NCI-H2029 (cell line): ENCODE data around the gene PSME3.
"Not testable (repeated sequence)": the region's sequence is repeated elsewhere in the genome, so short reads cannot be mapped to it uniquely, and the experiment has no call there.

Experiments used
- DNase-seq: peaks from one replicate; lab custom pipeline; 2025; lab: John Stamatoyannopoulos, UW

The PSME3 gene

DNA sequence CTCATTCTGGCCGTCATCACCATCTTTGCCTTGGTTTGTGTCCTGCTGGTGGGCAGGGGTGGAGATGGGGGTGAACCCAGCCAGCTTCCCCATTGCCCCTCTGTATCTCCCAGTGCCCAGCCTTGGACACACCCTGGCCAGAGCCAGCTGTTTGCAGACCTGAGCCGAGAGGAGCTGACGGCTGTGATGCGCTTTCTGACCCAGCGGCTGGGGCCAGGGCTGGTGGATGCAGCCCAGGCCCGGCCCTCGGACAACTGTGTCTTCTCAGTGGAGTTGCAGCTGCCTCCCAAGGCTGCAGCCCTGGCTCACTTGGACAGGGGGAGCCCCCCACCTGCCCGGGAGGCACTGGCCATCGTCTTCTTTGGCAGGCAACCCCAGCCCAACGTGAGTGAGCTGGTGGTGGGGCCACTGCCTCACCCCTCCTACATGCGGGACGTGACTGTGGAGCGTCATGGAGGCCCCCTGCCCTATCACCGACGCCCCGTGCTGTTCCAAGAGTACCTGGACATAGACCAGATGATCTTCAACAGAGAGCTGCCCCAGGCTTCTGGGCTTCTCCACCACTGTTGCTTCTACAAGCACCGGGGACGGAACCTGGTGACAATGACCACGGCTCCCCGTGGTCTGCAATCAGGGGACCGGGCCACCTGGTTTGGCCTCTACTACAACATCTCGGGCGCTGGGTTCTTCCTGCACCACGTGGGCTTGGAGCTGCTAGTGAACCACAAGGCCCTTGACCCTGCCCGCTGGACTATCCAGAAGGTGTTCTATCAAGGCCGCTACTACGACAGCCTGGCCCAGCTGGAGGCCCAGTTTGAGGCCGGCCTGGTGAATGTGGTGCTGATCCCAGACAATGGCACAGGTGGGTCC is 18.4 kb downstream of the PSME3 start:
- not testable (repeated sequence) for DNase-seq

DNA sequence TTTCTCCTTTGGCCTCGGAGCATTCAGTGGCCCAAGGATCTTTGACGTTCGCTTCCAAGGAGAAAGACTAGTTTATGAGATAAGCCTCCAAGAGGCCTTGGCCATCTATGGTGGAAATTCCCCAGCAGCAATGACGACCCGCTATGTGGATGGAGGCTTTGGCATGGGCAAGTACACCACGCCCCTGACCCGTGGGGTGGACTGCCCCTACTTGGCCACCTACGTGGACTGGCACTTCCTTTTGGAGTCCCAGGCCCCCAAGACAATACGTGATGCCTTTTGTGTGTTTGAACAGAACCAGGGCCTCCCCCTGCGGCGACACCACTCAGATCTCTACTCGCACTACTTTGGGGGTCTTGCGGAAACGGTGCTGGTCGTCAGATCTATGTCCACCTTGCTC is 19.2 kb downstream of the PSME3 start:
- no peak for DNase-seq

DNA sequence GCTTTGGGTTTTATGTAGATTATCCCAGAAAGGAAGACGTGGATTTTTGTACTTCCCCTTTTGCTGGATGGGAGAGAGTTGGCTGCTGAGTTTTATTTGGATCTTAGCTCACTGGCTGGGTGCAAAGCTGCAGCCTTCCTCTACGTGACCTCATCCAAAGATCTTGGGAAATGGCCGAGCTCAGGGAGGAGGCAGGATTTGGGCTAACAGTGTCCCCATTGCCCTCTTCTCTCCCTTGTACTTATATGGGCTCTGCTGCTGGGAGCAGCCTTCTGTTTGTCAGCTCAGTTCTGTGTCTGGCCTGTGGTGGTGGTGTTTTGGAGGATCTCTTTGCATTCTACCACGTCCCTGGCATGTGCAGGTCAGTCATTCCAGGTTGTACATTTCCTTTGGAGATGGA is 19.8 kb downstream of the PSME3 start:
- DNase-seq, result no peak

DNA sequence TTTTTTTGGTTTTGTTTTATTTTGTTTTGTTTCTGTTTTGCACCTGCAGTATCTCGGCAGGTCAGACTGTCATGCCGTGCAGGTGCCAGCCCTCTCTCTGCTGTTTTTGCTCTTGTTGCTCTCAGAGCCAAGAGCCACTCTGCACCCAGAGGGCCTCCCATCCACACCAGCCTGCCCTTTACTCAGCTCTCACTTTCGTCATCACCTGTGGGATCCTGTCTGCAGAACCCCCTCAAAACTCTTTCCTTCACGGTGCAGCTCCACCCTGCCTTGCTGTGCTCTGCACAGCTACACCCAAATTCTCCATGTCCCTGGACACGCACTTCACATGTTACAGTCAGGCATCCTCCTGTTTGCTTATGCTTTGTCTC is 20.4 kb downstream of the PSME3 start:
- no peak for DNase-seq

DNA sequence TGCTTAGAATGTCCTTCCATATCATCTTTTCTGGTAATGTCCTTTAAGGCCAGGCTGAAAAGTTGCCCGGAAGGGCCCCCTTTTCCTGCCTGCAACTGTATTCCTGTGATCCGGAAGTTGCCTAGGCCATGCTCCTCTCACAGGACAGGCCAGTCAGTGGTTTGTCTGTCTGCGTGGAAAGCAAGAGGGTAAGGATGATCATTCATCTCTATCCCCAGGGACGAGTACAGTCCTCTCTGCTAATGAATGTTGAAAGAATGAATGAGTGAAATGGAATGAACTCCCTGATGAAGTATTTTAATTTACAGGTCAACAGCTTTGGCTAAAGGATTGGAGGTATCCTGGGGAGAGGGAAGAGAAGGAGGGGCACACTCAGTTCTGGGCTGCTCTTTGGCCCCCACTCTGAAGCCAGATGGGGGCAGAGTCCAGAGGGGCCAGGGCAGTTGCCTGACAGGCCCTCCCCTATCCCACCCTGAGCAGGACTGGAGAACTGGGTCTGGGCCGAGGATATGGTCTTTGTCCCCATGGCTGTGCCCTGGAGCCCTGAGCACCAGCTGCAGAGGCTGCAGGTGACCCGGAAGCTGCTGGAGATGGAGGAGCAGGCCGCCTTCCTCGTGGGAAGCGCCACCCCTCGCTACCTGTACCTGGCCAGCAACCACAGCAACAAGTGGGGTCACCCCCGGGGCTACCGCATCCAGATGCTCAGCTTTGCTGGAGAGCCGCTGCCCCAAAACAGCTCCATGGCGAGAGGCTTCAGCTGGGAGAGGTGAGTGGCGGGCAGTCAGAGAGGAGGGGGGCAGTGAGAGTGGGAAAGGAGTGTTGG is 21.0 kb downstream of the PSME3 start:
- DNase-seq, result no peak

DNA sequence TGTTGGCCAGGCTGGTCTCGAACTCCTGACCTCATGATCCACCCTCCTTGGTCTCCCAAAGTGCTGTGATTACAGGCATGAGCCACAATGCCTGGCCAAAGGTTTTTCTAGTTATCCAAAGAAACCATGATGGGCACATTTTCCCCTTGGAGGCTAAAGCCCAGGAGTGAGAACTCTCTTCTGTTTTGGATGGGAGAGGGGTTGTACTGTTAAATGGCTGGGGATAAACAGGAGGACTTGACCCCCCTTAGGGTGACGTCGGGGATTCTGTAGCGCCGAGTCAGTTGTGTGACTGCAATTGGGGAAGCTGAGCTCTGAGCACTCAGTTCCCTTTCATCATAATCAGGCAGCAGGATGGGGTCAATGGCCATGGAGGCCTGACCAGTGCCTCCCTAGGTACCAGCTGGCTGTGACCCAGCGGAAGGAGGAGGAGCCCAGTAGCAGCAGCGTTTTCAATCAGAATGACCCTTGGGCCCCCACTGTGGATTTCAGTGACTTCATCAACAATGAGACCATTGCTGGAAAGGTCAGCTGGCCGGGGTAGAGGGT is 21.9 kb downstream of the PSME3 start:
- DNase-seq, result no peak

DNA sequence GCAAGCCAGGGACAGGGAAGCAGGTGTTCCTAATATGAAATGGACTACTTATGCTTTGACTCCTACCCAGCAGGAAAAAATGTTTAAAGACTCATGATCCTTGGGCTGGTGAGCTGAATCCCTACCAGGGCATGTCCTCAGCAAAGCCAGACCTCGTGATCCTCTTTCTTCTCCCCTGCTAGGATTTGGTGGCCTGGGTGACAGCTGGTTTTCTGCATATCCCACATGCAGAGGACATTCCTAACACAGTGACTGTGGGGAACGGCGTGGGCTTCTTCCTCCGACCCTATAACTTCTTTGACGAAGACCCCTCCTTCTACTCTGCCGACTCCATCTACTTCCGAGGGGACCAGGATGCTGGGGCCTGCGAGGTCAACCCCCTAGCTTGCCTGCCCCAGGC is 22.9 kb downstream of the PSME3 start:
- not testable (repeated sequence) for DNase-seq

DNA sequence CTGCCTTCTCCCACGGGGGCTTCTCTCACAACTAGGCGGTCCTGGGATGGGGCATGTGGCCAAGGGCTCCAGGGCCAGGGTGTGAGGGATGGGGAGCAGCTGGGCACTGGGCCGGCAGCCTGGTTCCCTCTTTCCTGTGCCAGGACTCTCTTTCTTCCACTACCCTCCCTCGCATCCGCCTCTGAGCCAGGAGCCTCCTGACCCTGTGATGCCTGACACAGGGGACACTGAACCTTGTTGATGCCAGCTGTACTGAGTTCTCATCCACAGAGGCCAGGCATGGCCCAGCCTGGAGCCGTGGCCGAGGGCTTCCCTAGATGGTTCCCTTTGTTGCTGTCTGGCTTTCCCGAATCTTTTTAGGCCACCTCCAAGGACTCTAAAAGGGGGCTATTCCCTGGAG is 23.3 kb downstream of the PSME3 start:
- not testable (repeated sequence) for DNase-seq

DNA sequence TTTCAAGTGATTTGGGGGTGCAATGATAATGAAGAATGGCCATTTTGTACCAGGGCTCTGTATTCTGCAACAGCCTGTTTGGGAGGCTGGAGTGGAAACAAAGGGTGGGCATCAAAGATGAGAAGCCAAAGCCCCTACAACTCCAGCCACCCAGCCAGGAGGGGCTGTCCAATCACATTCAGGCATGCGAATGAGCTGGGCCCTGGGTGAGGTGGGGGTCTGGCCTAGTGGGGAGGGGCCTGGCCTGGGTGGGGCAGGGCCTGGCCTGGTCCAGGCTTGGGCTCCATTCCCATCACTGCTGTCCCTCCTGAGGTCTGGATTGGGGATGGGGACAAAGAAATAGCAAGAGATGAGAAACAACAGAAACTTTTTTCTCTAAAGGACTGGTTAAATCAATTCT is 24.2 kb downstream of the PSME3 start:
- no peak for DNase-seq

DNA sequence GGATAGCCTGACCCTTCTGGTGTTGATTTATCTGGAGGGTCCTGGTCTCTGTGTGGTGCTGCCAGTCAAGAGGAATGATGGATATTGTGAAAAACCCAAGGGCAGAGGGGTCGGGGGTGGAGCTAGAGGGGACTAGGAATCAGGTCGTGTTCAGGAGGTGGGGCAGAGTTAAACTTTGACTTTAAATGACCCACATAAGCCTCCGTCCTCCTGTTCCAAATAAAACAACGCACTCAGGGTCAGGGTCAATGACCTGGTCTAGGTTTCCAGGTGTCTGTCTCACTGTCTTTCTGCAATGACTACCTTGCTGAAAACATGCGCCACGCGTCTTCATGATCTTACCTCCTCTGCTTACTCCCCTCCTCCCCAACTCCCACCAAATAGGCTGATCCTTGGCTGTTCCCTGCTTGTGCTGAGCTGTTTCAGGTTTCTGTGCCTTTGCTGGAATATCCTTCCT is 32.5 kb downstream of the PSME3 start:
- no peak for DNase-seq

DNA sequence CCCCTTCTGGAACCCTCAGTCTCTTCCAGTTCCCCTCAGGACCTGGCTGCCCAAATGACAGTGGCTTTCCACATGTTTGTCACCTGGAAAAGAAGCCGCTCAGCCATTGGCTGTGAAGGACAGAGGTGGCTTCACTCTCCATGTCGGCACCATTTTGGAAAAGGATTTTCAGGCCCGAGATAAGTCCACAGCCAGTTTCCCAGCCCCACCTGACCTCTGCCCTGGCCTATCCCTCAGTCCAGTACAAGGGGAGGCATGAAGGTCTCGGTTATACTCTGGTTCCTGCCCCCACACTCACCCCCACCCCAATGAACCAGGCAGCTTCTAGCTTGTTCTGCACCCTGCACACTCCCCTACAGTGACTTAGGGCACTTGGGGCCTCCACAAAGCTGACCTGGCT is 33.0 kb downstream of the PSME3 start:
- DNase-seq, result no peak

DNA sequence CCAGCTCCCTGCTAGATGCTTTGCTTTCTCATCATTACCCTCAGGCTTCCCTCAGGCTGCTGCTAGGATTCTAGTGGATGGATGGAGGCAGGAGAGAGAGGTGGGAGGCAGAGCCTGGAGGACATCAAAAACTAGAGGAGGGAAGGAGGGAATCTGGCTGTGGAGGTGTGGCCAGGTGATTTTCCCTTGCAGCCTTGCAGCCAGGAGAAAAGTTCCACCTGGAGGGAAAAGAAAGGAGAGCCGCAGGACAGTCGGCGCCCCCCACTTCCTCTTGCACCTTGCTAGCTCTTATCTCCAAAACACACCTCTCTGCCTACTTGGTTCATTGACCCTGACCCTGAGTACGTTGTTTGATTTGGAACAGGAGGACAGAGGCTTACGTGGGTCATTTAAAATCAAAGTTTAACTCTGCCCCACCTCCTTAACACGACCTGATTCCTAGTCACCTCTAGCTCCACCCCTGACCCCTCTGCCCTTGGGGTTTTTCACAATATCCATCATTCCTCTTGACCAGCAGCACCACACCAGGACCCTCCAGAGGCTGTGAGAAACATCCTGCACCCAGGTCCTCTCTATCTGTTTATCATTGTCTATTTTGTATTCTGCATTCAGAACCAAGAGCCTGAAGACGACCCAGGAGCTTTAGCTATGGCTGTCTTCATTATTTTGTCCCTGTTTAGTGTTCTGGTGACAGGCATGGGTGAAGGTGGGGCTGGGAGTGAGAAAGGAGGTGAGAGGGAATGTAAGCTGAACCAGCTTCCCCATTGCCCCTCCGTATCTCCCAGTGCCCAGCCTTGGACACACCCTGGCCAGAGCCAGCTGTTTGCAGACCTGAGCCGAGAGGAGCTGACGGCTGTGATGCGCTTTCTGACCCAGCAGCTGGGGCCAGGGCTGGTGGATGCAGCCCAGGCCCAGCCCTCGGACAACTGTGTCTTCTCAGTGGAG is 33.7 kb downstream of the PSME3 start:
- DNase-seq, result no peak

DNA sequence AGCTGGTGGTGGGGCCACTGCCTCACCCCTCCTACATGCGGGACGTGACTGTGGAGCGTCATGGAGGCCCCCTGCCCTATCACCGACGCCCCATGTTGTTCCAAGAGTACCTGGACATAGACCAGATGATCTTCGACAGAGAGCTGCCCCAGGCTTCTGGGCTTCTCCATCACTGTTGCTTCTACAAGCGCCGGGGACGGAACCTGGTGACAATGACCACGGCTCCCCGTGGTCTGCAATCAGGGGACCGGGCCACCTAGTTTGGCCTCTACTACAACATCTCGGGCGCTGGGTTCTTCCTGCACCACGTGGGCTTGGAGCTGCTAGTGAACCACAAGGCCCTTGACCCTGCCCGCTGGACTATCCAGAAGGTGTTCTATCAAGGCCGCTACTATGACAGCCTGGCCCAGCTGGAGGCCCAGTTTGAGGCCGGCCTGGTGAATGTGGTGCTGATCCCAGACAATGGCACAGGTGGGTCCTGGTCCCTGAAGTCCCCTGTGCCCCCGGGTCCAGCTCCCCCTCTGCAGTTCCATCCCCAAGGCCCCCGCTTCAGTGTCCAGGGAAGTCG is 34.6 kb downstream of the PSME3 start:
- DNase-seq, result not testable (repeated sequence)

DNA sequence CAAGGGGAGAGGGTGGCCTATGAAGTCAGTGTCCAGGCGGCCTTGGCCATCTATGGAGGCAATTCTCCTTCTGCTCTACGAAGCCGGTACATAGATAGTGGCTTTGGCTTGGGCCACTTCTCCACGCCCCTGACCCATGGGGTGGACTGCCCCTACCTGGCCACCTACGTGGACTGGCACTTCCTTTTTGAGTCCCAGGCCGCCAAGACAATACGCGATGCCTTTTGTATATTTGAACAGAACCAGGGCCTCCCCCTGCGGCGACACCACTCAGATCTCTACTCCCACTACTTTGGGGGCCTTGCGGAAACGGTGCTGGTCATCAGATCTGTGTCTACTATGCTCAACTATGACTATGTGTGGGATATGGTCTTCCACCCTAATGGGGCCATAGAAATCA is 35.1 kb downstream of the PSME3 start:
- DNase-seq, result no peak

DNA sequence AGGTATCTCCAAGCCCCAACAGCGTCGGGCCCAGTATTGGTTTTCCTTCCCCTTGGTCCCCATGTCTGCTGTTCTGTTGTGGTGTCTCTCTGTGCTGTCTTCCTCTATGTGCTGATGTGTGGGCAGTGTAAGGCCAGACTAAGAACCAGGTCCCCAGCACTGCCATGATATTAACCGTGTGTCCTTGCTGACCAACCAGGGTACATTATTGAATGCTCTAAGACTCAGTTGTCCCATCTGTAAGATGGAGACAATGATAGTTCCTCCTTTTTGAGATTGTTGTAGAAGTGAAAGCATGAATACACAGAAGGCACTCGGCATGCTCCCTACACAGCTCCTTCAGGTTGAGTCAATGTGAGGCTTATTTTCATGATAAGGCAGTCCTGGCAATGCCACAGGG is 38.5 kb downstream of the PSME3 start:
- no peak for DNase-seq

DNA sequence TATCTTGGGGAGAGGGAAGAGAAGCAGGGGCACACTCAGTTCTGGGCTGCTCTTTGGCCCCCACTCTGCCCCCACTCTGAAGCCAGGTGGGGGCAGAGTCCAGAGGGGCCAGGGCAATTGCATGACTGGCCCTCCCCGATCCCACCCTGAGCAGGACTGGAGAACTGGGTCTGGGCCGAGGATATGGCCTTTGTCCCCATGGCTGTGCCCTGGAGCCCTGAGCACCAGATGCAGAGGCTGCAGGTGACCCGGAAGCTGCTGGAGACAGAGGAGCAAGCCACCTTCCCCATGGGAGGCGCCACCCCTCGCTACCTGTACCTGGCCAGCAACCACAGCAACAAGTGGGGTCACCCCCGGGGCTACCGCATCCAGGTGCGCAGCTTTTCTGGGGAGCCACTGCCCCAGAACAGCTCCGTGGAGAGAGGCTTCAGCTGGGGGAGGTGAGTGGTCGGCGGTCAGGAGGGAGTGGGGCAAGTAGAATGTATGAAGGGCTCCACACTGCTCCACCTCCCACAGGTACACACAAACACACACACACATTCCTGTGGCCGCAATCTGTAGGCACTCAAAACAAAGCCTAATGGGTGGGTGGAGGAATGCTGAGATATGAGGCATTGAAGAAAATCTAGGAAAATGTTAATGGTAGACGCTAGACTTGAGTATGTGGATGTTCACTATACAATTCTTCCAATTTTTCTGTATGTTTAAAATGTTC is 39.2 kb downstream of the PSME3 start:
- DNase-seq, result no peak

DNA sequence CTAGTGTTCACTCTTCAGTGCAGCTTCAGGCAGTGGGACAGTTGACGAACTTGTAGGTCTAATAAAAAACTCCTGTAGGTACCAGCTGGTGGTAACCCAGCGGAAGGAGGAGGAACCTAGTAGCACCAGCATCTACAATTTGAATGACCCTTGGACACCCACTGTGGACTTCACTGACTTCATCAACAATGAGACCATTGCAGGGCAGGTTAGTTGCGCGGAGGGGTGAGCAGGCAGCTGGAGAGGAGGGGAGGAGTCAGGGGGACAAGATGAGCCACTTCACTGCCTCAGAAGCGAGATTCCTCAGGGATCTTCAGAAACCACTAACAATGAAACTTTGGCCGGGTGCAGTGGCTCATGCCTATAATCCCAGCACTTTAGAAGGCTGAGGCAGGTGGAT is 40.1 kb downstream of the PSME3 start:
- no peak for DNase-seq

DNA sequence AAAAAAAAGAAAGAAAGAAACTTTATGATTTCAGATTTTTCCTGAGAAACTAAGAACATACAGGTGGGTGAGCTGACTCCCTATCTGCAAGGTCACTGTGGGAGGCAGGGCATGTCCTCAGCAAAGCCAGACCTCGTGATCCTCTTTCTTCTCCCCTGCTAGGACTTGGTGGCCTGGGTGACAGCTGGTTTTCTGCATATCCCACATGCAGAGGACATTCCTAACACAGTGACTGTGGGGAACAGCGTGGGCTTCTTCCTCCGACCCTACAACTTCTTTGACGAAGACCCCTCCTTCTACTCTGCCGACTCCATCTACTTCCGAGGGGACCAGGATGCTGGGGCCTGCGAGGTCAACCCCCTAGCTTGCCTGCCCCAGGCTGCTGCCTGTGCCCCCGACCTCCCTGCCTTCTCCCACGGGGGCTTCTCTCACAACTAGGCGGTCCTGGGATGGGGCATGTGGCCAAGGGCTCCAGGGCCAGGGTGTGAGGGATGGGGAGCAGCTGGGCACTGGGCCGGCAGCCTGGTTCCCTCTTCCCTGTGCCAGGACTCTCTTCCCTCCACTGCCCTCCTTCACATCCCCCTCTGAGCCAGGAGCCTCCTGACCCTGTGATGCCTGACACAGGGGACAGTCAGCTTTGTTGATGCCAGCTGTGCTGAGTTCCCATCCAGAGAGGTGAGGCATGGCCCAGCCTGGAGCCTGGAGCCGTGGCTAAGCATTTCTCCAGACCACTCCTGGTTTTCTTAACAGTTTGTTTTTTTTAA is 40.9 kb downstream of the PSME3 start:
- DNase-seq, result not testable (repeated sequence)

DNA sequence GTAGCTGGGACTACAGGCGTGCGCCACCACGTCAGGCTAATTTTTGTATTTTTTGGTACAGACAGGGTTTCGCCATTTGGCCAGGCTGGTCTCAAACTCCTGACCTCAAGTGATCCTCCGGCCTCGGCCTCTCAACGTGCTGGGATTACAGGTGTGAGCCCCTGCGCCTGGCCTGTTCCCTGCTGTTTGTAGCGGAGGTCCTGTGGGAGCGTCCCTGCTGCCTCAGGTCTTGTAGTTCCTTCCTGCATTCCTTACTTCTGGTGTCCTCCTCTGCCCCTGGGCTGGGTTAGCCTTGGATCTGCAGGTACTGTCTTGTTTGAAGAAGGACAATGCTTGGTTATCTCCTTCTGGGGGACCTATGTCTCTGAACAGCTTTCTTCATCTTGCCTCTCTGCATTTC is 43.8 kb downstream of the PSME3 start:
- no peak for DNase-seq
